HAP-1 (cell line): ENCODE measurements around the gene TSC22D1.
"Not testable (repeated sequence)": the region's sequence is repeated elsewhere in the genome, so short reads cannot be mapped to it uniquely, and the experiment has no call there.

Experiments used
- DNase-seq, 2 experiments: peaks; one replicate each; pipeline ENCODE4 v3.0.0-alpha.2; 2016 to 2020; ENCODE audit warnings: low spot score in 2 of 2
- H3K27me3 ChIP-seq: fragments of 250-450 bp; sonication (Bioruptor Pico); 2 replicates; pipeline ENCODE4 v1.5.1; 2020; ENCODE audit warnings: low read depth, mild to moderate bottlenecking, moderate library complexity
- H3K36me3 ChIP-seq: fragments of 250-450 bp; sonication (Bioruptor Pico); replicated peaks from 2 replicates; pipeline ENCODE4 v1.5.1; 2020; ENCODE audit warnings: mild to moderate bottlenecking
- H3K4me1 ChIP-seq: fragments of 250-450 bp; sonication (Bioruptor Pico); 2 replicates; pipeline ENCODE4 v1.5.1; 2020; ENCODE audit warnings: mild to moderate bottlenecking
- H3K4me3 ChIP-seq: fragments of 250-450 bp; sonication (Bioruptor Pico); 2 replicates; pipeline ENCODE4 v1.5.1; 2020; ENCODE audit warnings: mild to moderate bottlenecking, moderate library complexity
- H3K9me3 ChIP-seq: fragments of 250-450 bp; sonication (Bioruptor Pico); 2 replicates; pipeline ENCODE4 v1.5.1; 2020; ENCODE audit warnings: mild to moderate bottlenecking, moderate library complexity
- in situ Hi-C: fragments of 300-500 bp; cut with MboI; formaldehyde crosslinking; loops from 3 replicates; pipeline ENCODE4 v1.14.3; 2020; ENCODE audit warnings: low sequenced_read_pairs, inconsistent platforms, mixed read lengths

The TSC22D1 gene

GRCh38 chr13:44557986-44558385 lies 18.1 kb downstream of the TSC22D1 start:
- in situ Hi-C loops = no loop called here
- Histone ChIP-seq H3K4me3 (no peak overlapping the region), H3K9me3 (no peaks in the 10 kb centered on the region), H3K36me3 (no peaks in the 10 kb centered on the region), H3K27me3 (no peaks in the 10 kb centered on the region), H3K4me1 (peaks cover 3% of the 10 kb centered on the region; the same call in 1 of the 2 replicates)
- peak in 1 of 2 experiments; percentile 22 for DNase-seq

- peaks cover 3% of the 10 kb centered on the region; the same call in 1 of the 2 replicates for H3K4me1 ChIP-seq
- DNase-seq = no peak
- H3K9me3 ChIP-seq = no peaks in the 10 kb centered on the region
- no peaks in the 10 kb centered on the region for H3K36me3 ChIP-seq
- H3K4me3 ChIP-seq = no peak overlapping the region
- H3K27me3 ChIP-seq = no peaks in the 10 kb centered on the region
- in situ Hi-C loops = no loop called here
These were observed 20.9 kb downstream of the TSC22D1 start for GRCh38 chr13:44555207-44555606.

- in situ Hi-C loops = no loop called here
- DNase-seq = no peak
These were observed 26.7 kb downstream of the TSC22D1 start for GRCh38 chr13:44549476-44549875.

GRCh38 chr13:44546164-44546563 lies 30.0 kb downstream of the TSC22D1 start:
- H3K4me3 ChIP-seq = no peak overlapping the region
- no peaks in the 10 kb centered on the region for H3K27me3 ChIP-seq
- no peaks in the 10 kb centered on the region for H3K36me3 ChIP-seq
- peaks cover 18% of the 10 kb centered on the region for H3K4me1 ChIP-seq
- no peak for DNase-seq
- no peaks in the 10 kb centered on the region for H3K9me3 ChIP-seq
- in situ Hi-C loops = no loop called here

More at GRCh38 chr13:44549476-44549875, 26.7 kb downstream of the TSC22D1 start:
- no peak overlapping the region for H3K4me3 ChIP-seq
- H3K9me3 ChIP-seq = no peaks in the 10 kb centered on the region
- H3K27me3 ChIP-seq = no peaks in the 10 kb centered on the region
- peaks cover 11% of the 10 kb centered on the region for H3K4me1 ChIP-seq
- H3K36me3 ChIP-seq = no peaks in the 10 kb centered on the region

GRCh38 chr13:44543369-44543768 lies 32.8 kb downstream of the TSC22D1 start:
- Histone ChIP-seq H3K4me1 (peaks cover 16% of the 10 kb centered on the region), H3K9me3 (no peaks in the 10 kb centered on the region), H3K27me3 (no peaks in the 10 kb centered on the region), H3K4me3 (no peak overlapping the region), H3K36me3 (no peaks in the 10 kb centered on the region)
- no peak for DNase-seq
- in situ Hi-C loops = no loop called here

- H3K9me3 ChIP-seq = no peaks in the 10 kb centered on the region
- H3K36me3 ChIP-seq = no peaks in the 10 kb centered on the region
- H3K27me3 ChIP-seq = no peaks in the 10 kb centered on the region
- in situ Hi-C loops = no loop called here
- H3K4me3 ChIP-seq = no peak overlapping the region
- peaks cover 14% of the 10 kb centered on the region for H3K4me1 ChIP-seq
- DNase-seq = no peak
These were observed 33.8 kb downstream of the TSC22D1 start for GRCh38 chr13:44542361-44542760.

GRCh38 chr13:44541601-44542000 lies 34.5 kb downstream of the TSC22D1 start:
- Histone ChIP-seq H3K27me3 (no peaks in the 10 kb centered on the region), H3K4me1 (peaks cover 17% of the 10 kb centered on the region), H3K9me3 (no peaks in the 10 kb centered on the region), H3K4me3 (no peak overlapping the region), H3K36me3 (no peaks in the 10 kb centered on the region)
- peak in 1 of 2 experiments; percentile 88 for DNase-seq
- in situ Hi-C loops = no loop called here

- Histone ChIP-seq H3K4me1 (peaks cover 17% of the 10 kb centered on the region), H3K36me3 (no peaks in the 10 kb centered on the region), H3K4me3 (no peak overlapping the region), H3K9me3 (no peaks in the 10 kb centered on the region), H3K27me3 (no peaks in the 10 kb centered on the region)
- no peak for DNase-seq
- in situ Hi-C loops = no loop called here
These were observed 35.2 kb downstream of the TSC22D1 start for GRCh38 chr13:44540761-44541434.

- Histone ChIP-seq H3K9me3 (no peaks in the 10 kb centered on the region), H3K36me3 (no peaks in the 10 kb centered on the region), H3K27me3 (no peaks in the 10 kb centered on the region), H3K4me3 (no peak overlapping the region), H3K4me1 (peaks cover 15% of the 10 kb centered on the region)
- in situ Hi-C loops = no loop called here
- DNase-seq = no peak
These were observed 38.9 kb downstream of the TSC22D1 start for GRCh38 chr13:44537248-44537647.

GRCh38 chr13:44523146-44524015 lies 52.7 kb downstream of the TSC22D1 start:
- Histone ChIP-seq H3K4me1 (peaks cover 17% of the 10 kb centered on the region), H3K4me3 (no peak overlapping the region), H3K36me3 (no peaks in the 10 kb centered on the region), H3K27me3 (no peaks in the 10 kb centered on the region), H3K9me3 (no peaks in the 10 kb centered on the region)
- no peak for DNase-seq
- in situ Hi-C loops = no loop called here

GRCh38 chr13:44519642-44520041 lies 56.5 kb downstream of the TSC22D1 start:
- H3K4me1 ChIP-seq = peaks cover 17% of the 10 kb centered on the region
- in situ Hi-C loops = no loop called here
- H3K27me3 ChIP-seq = no peaks in the 10 kb centered on the region
- H3K4me3 ChIP-seq = no peak overlapping the region
- H3K9me3 ChIP-seq = no peaks in the 10 kb centered on the region
- no peak for DNase-seq
- H3K36me3 ChIP-seq = no peaks in the 10 kb centered on the region

GRCh38 chr13:44516771-44517170 lies 59.4 kb downstream of the TSC22D1 start:
- H3K4me1 ChIP-seq = no peaks in the 10 kb centered on the region
- no peak for DNase-seq
- H3K9me3 ChIP-seq = no peaks in the 10 kb centered on the region
- H3K27me3 ChIP-seq = no peaks in the 10 kb centered on the region
- peaks cover 2% of the 10 kb centered on the region for H3K36me3 ChIP-seq
- no peak overlapping the region for H3K4me3 ChIP-seq
- in situ Hi-C loops = no loop called here

- Histone ChIP-seq H3K27me3 (no peaks in the 10 kb centered on the region), H3K4me1 (no peaks in the 10 kb centered on the region), H3K9me3 (no peaks in the 10 kb centered on the region), H3K4me3 (no peak overlapping the region), H3K36me3 (peaks cover 2% of the 10 kb centered on the region)
- in situ Hi-C loops = no loop called here
- DNase-seq = no peak
These were observed 61.9 kb downstream of the TSC22D1 start for GRCh38 chr13:44514278-44514677.

- H3K9me3 ChIP-seq, DNase-seq, in situ Hi-C loops, H3K4me3 ChIP-seq, H3K27me3 ChIP-seq, H3K36me3 ChIP-seq, H3K4me1 ChIP-seq: not testable (repeated sequence)
These were observed 66.3 kb downstream of the TSC22D1 start for GRCh38 chr13:44509853-44510252.
